Activated CD4-positive, alpha-beta T cell treated with anti-CD3 and anti-CD28 coated beads, Interleukin-2, amount 50 U/mL, for 48 hours (primary cell): Measurements from ENCODE around the gene MFSD2A.
"Not testable (repeated sequence)": the region's sequence is repeated elsewhere in the genome, so short reads cannot be mapped to it uniquely, and the experiment has no call there.

Source experiments
- DNase-seq, 2 experiments: peaks; one replicate each; pipeline ENCODE4 v3.0.0-alpha.2; 2020

Gene MFSD2A

DNA sequence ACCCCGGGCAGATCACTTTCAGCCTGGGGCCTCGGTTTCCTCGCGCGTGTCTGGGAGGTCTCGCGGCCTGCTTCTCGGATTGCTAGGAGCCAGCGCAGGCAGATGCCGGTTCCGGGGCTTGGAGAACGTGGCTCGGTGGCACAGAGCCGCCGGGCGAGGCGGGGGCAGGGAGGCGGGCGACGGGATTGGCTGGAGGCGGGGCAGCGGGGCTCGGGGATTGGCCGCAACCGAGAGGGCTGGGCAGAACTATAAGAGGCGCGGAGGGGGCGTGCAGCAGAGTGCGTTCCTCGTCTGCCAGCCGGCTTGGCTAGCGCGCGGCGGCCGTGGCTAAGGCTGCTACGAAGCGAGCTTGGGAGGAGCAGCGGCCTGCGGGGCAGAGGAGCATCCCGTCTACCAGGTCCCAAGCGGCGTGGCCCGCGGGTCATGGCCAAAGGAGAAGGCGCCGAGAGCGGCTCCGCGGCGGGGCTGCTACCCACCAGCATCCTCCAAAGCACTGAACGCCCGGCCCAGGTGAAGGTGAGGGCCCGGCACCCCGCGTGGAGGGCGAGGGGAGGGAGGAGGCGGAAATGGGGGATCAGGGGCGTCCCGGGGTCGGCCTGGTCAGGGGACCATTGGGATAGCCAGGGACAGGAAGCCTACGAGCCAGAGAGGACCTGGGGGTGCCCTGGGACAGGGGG is at the start of gene MFSD2A:
Gene MFSD2A (plus strand): TSS at position 276 of the 677 bp plus-strand sequence. CDS start 148 bp downstream, at position 424.
- DNase-seq: peak; percentile 95 to 96

DNA sequence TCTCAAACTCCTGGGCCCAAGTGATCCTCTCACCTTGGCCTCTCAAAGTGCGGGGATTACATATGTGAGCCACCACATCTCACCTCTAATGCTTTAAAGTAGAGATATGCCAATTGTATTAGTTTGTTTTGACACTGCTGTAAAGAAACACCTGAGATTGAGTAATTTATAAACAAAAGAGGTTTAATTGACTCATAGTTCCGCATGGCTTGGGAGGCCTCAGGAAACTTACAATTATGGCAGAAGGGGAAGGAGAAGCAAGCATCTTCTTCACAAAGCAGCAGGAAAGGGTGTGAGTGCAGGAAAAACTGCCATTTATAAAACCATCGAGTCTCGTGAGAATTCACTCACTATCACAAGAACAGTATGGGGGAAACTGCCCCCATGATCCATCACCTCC is 49.8 kb upstream of the MFSD2A start:
- DNase-seq: no peak

DNA sequence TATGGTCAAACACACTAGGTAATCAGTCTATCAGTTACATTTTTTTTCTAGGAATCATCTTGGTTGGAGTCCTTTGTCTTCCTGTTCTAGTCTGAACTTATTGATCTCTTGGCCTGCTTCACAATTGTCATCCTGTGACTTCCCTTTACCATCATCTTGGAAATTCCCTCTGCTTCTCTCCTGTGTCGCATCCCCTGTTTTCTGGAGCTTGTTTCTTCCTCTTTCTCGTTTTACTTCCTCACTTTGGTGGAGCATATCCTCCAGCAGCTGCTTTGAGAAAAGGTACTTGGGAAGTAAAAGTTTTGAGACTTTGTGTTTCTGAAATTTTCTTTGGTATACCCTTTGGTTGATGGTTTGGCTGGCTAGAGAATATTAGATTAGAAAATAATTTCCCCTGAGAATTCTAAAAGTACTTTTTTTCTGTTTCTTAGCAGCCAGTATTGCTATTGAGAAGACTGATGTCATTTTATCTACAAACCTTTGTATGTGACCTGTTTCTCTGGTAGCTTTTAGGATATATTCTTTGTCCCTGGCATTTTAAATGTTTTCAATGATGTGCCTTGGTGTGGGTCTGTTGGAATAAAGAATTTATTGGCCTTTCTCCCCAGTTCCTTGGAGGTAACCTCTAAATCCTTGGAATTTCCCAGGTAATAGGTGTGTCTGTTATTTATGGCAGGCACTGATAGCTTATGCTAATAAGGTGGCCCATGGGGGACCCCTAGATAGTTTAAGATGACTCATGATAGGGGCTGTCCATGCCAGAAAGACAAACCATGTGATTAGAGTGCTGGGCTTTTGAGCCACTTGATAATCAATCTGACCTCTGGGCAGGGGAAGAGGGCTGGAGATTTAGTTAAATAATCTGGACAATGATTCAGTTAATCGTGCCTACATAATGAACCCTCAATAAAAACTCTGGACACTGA is 47.2 kb upstream of the MFSD2A start:
- no peak for DNase-seq

DNA sequence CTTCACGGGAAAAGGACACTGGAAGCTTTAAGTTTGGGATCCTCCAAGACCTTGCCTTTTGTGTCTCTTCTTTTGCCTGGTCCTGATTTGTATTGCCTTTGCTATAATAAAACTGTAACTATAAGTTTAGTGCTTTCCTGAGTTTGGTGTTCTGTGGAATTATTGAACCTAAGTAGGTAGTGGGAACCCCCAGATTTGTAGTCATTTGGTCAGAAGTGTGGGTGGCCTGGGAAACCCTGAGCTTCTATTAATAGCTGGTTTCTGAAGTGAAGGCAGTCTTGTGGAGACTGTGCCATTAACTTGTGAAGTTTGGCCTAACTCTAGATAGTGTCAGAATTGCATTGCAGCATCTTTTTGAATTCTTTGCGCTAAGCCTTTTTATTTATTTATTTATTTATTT is 46.4 kb upstream of the MFSD2A start:
- DNase-seq: no peak

DNA sequence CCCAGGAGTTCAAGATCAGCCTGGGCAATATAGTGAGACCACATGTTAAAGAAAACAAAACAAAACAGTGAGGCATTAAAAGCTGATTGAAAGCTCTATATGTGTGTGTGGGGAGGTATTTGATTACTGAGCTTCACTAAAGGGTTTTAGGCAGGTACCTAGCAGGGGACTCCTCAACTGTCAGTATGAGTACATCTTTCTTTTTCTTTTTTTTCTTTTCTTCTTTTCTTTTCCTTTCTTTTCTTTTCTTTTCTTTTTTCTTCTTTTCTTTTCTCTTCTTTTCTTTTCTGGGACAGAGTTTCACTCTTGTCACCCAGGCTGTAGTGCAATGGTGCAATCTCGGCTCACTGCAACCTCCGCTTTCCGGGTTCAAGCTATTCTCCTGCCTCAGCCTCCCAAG is 44.7 kb upstream of the MFSD2A start:
- no peak for DNase-seq

DNA sequence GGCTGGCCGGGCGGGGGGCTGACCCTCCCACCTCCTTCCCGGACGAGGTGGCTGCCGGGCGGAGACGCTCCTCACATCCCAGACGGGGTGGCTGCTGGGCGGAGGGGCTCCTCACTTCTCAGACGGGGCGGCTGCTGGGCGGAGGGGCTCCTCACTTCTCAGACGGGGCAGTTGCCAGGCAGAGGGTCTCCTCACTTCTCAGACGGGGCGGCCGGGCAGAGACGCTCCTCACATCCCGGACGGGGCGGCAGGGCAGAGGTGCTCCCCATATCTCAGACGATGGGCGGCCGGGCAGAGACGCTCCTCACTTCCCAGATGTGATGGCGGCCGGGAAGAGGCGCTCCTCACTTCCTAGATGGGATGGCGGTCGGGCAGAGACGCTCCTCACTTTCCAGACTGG is 41.8 kb upstream of the MFSD2A start:
- DNase-seq: not testable (repeated sequence)

DNA sequence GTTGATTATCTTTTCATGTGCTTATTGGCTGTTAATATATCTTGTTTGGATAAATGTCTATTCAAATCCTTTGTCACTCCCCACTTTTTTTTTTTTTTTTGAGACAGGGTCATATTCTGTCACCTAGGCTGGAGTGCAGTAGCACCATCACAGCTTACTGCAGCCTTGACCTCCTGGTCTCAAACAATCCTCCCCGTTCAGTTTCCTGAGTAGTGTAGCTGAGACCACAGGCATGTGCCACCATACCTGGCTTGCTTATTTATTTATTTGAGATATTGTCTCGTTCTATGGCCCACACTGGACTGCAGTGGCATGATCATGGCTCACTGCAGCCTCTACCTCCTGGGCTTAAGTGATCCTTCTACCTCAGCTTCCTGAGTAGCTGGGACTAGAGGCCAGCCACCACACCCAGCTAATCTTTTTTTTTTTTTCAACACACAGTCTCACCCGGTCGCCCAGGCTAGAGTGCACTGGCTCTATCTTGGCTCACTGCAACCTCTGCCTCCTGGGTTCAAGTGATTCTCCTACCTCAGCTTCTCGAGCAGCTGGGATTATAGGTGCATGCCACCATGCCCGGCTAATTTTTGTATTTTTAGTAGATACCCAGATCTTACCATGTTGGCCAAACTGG is 39.3 kb upstream of the MFSD2A start:
- DNase-seq: no peak

DNA sequence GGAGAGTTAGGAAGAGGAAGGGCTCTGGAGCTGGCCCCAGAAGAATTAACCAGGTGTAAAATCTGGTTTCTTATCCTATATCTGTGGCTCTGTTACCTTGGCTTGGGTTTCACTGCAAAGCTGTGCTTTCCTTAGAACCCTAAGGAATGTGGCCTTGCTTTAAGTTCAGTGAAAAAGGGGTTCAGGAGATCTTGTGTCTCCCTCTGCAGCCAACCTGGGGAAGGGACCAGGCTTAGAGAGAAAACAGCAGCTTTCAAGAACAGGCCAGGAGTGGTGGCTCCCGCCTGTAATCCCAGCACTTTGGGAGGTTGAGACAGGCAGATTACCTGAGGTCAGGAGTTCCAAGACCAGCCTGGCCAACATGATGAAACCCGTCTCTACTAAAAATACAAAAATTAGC is 37.1 kb upstream of the MFSD2A start:
- DNase-seq: no peak

DNA sequence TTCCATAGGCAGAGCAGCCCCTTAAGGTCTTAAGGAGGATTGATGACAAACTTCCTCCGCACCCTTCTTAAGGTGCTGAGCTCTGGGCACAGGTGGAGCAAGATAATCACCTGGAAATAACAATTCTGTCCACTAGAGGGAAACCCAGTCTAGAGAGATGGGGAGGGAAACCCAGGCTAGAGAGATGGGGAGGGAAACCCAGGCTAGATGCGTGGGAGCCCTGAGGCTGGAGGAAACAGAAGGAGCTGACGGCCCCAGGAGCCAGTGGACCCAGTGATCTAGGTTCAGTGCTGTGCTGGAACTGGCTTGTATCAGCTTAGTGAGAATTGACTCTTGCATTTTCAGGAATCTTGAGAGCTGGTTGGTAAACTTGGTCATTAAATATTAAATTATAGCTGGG is 35.4 kb upstream of the MFSD2A start:
- peak; percentile 46 to 60 for DNase-seq

DNA sequence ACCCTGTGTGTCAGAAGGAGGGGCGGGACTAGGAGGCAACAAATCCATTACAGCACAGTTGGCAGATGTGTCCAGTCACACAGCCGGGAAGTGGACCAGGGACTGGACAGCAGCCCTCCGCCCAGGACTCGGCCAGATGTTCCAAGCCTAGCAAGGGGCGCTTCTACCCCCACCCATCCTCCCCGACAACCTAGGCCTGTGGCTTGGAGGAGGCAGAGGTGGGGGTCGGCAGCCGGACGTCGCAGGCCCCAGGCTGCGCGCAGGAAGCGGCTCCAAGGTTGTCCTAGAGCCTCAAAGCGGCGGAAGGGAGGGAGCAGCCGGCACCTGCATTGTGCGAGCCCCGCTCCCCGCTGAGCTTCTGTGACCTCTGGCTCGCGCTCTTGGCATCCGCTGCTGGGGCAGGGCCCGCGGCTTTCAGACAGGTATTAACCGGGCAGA is 32.7 kb upstream of the MFSD2A start:
- no peak for DNase-seq

DNA sequence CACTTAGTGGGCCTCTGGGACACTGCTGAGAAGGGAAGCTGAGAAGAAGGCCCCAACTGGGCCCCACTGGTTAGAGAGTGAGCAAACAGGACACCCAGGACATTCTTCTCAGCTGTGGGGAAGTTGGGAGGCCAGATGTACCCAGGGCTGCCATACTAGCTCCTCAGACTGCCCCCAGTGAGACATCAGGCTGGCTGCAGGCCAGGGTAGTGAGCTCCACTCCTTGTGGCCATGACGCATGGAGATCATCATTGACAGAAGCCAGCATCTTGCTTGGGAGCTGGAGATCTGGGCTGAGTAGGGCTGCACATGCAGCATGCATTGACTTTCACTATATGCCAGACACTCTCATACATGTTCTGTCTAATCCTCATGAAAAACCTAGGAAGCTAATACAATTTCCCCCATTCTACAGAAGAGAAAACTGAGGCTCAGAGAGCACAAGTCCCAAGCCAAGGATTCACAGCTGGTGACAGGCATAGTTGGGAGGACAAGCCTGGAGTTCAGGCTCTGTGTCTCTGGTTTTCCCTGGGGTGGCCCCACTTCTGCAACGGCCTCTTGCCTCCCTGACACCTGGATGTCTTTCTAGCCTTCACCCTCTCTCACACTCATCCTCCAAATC is 29.1 kb upstream of the MFSD2A start:
- no peak for DNase-seq

DNA sequence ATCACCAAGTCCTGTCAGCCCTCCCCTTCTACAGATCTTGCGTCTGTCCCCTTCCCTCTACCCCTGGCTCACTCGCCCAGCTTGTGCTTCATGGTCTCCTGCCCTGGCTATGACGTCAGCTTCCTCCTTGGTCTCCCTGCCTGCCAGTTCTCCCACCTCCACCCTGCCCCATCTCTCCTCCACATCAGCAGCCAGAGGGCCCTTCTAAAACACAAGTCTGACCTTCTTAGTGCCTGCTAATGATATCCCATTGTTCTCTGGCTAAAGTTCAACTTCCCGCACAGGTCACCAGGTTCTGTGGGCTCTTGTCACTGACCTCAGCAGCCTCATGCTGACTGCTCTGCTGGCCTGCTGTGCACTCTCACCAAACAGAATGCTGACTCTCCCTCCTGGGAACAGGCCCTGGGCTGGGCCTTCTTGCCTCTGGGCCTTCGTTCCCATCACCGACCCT is 28.6 kb upstream of the MFSD2A start:
- DNase-seq: no peak

DNA sequence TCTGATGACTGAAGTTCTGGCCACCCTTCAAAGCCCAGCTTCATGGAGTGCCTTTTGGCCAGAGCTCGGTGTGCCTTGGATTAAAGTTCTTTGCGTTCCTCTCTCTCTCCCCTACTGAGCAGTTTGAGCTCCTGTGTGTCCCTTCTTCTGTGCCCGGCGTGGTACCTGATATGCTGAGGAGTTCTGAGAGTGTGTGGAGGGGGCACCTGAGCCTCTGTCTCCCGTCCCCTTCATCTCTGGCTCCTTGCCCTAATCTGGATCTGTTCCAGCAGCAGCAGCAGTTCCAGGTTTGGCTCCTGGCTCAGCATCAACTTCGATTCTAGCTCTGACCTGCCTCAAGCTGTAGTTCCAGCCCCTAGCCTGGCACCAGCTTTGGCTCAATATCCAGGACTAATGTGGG is 28.1 kb upstream of the MFSD2A start:
- no peak for DNase-seq

DNA sequence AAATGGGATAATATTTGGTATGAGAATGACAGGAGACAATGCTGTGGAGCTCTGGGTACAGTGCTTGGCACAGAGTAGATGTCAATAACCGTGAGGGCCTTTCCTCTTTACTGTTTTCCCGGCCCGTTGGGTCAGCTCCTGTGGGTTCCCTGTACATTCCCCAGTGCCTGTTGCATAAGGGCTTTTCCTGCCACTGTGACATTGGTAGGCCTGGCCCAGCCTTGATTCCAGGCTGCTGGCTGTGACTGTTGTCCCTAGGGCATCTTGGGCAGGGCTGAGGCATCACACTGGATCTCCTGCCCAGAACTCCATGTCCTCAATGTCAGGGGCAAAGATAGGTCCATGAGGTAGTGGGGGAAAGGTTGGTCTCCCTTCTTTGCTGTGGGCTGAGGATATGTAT is 27.4 kb upstream of the MFSD2A start:
- no peak for DNase-seq

DNA sequence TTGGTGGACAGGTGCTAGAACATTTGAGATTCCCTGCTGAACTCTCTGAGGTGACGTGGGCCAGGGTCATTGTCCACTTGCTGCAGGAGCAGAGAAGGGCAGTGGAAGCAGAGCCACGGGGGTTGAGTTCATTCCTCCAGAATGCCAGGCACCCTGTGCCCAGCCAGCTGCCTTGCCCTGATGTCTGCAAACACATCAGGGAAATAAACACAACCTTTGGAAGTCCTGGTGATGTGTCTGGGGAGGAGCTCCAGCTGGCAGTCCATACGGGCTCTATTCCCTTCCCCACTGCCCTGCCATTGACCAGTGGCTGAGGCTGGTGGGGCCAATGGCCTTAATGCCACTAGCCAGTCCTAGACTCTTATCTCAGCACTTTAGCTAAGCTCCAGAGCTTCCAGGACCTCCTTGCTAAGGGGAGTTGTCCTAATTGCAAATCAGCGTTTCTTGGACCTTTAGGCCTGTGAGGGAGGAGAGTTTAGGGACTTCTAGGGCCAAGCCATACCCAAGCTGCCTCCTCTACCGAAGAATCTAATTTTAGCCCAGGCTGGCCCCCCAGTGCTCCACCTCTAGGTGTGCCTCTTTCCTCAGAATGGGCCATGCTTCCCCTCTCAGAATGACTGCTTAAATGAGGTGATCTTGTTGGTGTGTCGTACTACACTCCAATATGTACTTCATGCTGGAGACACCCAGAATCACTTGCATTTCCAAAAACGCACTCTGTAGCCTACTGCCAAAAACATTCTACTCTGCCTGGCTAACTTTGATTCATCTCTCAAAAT is 25.9 kb upstream of the MFSD2A start:
- no peak for DNase-seq

DNA sequence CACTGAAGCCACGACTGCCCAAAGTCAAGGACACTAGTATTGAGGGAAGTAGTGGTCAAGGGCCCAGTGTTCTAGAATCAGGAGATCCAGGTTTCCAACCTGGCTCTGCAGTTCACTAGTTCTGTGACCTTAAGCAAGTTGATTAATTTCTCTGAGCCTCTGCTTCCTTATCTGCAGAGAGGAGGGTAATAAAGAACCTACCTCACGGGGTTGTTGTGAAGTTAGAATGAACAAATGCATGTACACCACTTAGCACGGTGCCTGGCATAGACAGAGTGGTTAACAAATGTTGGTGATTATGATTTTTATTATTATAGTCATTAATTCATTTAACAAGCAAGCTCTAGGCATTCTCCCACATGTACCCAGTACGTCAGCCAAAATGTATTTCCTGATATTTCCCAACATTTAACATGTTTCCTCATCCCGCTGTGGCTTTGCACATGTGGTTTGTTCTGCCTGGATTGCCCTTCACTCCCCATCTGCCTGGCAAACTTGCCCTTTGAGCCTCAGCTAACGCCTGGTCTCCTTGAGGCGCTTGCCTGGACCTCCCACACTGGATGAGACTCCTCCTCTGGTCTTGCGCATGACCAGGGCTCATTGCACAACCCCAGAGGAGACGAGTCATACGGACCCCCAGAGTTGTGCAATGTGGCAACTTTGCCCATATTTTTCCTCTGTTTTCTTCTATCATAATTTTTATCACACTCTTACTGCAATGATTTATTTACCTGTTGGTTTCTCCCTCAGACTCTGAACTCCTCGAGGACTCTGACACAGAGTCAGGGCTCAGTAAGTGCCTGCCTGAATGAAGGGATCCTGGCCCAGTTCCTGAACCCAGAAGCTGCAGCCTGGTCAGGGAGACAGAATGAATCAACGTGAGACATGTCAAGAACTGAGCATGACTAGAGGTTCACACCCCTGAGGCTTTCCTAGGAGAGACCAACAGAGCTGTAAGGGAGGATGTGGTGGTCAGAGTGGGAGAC is 20.7 kb upstream of the MFSD2A start:
- DNase-seq: no peak

DNA sequence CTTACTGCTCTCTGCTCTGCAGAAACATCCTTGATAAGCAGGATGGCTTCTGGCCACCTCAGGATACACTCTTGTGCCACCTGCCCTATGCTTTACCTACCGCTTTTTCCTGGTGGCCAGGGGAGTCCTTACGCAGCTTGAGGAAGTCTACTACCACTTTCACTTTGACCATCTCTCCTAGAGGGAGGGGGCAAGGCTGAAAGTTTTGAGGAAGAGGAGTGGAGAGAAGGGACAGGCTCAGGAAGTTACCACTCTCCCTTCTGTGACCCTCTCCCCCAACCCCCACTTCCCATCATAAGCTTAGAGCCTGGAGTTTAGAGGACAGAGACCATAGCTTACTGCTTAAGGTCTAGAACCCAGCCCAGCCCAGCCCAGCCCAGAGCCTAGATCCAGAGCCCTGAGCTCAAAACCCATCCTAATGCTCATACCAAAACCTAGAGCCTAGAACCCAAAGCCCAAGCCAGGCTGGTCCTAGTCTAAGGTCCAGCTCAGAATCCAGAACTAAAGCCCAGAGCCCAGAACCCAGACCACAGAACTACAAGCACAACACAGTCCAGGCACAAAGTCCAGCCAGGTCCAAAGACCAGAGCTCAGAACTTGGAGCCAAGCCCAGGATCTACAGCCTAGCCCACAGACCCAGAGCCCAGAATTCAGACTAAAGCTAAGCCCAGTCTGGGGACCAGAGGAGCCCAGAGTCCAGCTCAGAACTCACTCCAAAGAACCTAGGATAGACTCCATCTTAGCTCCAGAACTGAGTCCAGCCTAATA is 18.0 kb upstream of the MFSD2A start:
- DNase-seq: no peak

DNA sequence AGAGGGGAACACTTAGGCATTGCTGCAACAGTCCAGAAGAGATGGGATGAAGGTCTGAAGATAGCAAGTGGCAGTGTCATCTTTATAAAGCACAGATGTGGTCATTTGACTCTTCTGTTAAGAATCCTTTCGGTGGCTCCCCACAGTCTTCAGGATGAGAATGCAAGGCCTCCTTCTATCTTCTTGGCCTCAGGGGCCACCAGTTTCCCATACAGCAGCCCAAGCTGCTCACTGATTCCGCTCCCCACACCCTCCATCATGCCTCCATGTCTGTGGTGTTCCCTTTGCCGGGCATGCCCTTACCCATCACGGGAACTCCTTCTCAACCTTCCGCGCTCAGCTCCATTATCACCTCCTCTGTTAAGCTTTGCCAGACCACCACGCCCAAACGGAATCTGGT is 16.1 kb upstream of the MFSD2A start:
- no peak for DNase-seq

DNA sequence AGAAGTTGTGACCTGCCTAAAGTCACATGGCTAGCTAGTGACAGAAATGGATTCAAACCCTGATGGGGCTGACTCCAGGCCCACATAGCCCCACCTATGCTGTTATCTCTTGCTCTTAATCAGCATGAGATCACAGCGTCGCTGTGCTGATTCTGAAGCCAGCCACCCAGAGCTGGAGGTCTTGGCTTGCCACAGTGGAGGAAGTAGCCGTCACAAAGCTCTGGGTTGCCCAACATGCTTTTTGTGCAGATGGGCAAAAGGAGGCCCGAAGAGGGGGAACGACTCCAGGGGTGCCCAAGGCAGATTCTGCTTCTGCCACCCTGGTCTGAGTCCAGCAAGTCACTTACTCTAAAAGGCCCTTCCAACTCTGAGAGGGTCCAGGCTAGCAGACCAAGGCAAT is 14.7 kb upstream of the MFSD2A start:
- no peak for DNase-seq
